Measurements from ENCODE around the gene SETDB2. TPM values are rescaled to one million over a fixed set of nuclear protein-coding genes. Genes with fewer than 3 reads are reported as not detected.

SETDB2 gene
- total RNA-seq, 8 experiments from 2014 or later, result 4.2 to 9.5 (median 7.6) TPM

DNA sequence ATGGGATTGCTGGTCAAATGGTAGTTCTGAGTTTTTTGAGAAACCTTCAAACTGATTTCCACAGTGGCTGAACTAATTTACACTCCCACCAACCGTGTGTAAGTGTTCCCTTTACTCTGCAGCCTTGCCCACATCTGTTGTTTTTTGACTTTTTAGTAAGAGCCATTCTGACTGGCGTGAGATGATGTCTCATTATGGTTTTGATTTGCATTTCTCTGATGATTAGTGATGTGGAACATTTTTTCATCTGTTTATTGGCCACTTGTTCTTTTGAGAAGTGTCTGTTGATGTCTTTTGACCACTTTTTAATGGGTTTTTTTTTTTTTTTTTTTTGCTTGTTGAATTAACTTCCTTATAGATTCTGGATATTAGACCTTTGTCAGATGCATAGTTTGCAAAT, 4.5 kb upstream of the SETDB2 start:
- H3K4me3 ChIP-seq, result no peak overlapping the region
- no peak for ATAC-seq (replicated peaks in 6 of 8)
- no peak overlapping the region for H3K27ac ChIP-seq
- in situ Hi-C loops (cut with MboI; ENCODE audit: low pct_unique_long_range_greater_than_20kb in 2 of 9, low sequenced_read_pairs in 9 of 9, unreplicated experiment in 9 of 9), result loop anchor here in 1 of 9 experiments (25.0 kb wide), 1 partner anchor 127 kb away; no protein-coding TSS in a partner anchor
- H3K4me1 ChIP-seq (replicated peaks in 1 of 2), result peaks cover 0 to 6% of the 10 kb centered on the region in 2 donors
- WGBS, 10 experiments, result 11 to 100% (median 80%) methylated on average over 1 to 2 of the region's 2 CpGs; no CpG with 5 or more reads in 1 of the 10 experiments

DNA sequence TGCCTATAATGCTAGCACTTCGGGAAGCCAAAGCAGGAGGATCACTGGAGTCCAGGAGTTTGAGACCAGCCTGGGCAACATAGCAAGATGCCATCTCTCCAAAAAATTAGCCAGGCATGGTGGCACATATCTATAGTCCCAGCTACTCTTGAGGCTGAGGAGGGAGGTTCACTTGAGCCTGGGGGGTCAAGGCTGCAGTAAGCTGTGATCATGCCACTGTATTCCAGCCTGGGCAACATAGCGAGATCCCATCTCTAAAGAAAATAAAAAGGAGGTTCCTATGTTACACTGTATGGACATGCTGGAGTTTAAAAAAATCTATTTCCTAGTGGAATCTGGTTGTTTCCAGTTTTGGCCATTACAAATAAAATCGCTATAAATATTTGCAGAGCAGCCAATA, 2.8 kb upstream of the SETDB2 start:
- peaks cover 3 to 6% of the 10 kb centered on the region in 2 donors for H3K4me1 ChIP-seq (replicated peaks in 1 of 2)
- WGBS, 10 experiments, result 89 to 100% (median 100%) methylated on average over 1 to 3 of the region's 3 CpGs; no CpG with 5 or more reads in 1 of the 10 experiments

DNA sequence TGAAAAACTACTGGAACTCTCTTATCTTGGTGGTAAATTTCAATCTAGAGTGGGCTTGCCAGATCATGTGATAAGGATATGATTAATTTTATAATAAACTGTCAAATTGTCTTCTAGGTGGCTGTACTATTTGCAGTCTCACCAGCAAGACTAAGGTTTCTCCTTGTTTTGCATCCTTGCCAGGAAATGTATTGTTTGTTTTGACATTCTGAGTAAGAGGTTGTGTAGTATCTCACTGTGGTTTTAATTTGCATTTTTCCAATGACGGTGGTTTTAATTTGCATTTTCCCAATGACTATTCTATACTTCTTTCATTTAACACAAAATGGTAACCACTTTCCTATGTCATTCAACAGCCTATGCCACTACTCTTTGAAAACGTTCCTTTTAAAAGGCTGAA, 2.2 kb upstream of the SETDB2 start:
- ATAC-seq (replicated peaks in 6 of 8), result no peak
- H3K27ac ChIP-seq, result no peak overlapping the region
- no peak overlapping the region for H3K4me3 ChIP-seq
- in situ Hi-C loops (cut with MboI; ENCODE audit: low pct_unique_long_range_greater_than_20kb in 2 of 9, low sequenced_read_pairs in 9 of 9, unreplicated experiment in 9 of 9), result loop anchor here in 1 of 9 experiments (25.0 kb wide), 1 partner anchor 130 kb away; no protein-coding TSS in a partner anchor
- 25 to 100% (median 69%) methylated on average over 1 to 2 of the region's 2 CpGs for WGBS, 10 experiments
- peaks cover 3 to 6% of the 10 kb centered on the region in 2 donors for H3K4me1 ChIP-seq (replicated peaks in 1 of 2)

More for the DNA sequence above, 2.8 kb upstream of the SETDB2 start:
- in situ Hi-C loops (cut with MboI; ENCODE audit: low pct_unique_long_range_greater_than_20kb in 2 of 9, low sequenced_read_pairs in 9 of 9, unreplicated experiment in 9 of 9), result loop anchor here in 1 of 9 experiments (25.0 kb wide), 1 partner anchor 129 kb away; no protein-coding TSS in a partner anchor
- no peak for ATAC-seq (replicated peaks in 6 of 8)
- H3K4me3 ChIP-seq, result no peak overlapping the region
- H3K27ac ChIP-seq, result no peak overlapping the region

GRCh38 chr13:49443357-49443703, 744 bp upstream of the SETDB2 start:
- in situ Hi-C loops (cut with MboI; ENCODE audit: low pct_unique_long_range_greater_than_20kb in 2 of 9, low sequenced_read_pairs in 9 of 9, unreplicated experiment in 9 of 9), result loop anchor here in 1 of 9 experiments (25.0 kb wide), 1 partner anchor 131 kb away; no protein-coding TSS in a partner anchor
- peak in 5 of 8 experiments; percentile 0 to 8 (median 1) for ATAC-seq (replicated peaks in 6 of 8)
- Histone ChIP-seq H3K4me3 (peak overlapping the region; percentile 55 to 80 (median 69)), H3K27ac (peak overlapping the region; percentile 90 to 95), H3K4me1 (replicated peaks in 1 of 2) (peaks cover 3 to 6% of the 10 kb centered on the region in 2 donors)
- 0 to 100% (median 28%) methylated on average over 3 to 9 of the region's 10 CpGs; no CpG with 5 or more reads in 2 of the 10 experiments for WGBS, 10 experiments

GRCh38 chr13:49444524-49445395, 686 bp downstream of the SETDB2 start:
- Histone ChIP-seq H3K27ac (peak overlapping the region; percentile 77 to 86), H3K4me1 (replicated peaks in 1 of 2) (peaks cover 3 to 6% of the 10 kb centered on the region in 2 donors), H3K4me3 (peak overlapping the region; percentile 55 to 80 (median 69))
- ATAC-seq (replicated peaks in 6 of 8), result peak in 3 of 8 experiments; percentile 9 to 23 (median 13)
- in situ Hi-C loops (cut with MboI; ENCODE audit: low pct_unique_long_range_greater_than_20kb in 2 of 9, low sequenced_read_pairs in 9 of 9, unreplicated experiment in 9 of 9), result loop anchor here in 1 of 9 experiments (25.0 kb wide), 1 partner anchor 132 kb away; no protein-coding TSS in a partner anchor
- 0 to 40% (median 11%) methylated on average over 1 to 18 of the region's 29 CpGs for WGBS, 10 experiments

GRCh38 chr13:49446473-49446872, 2.4 kb downstream of the SETDB2 start:
- no peak overlapping the region for H3K27ac ChIP-seq
- no peak for ATAC-seq (replicated peaks in 6 of 8)
- peaks cover 3 to 6% of the 10 kb centered on the region in 2 donors for H3K4me1 ChIP-seq (replicated peaks in 1 of 2)
- in situ Hi-C loops (cut with MboI; ENCODE audit: low pct_unique_long_range_greater_than_20kb in 2 of 9, low sequenced_read_pairs in 9 of 9, unreplicated experiment in 9 of 9), result loop anchor here in 1 of 9 experiments (25.0 kb wide), 1 partner anchor 134 kb away; no protein-coding TSS in a partner anchor
- no peak overlapping the region for H3K4me3 ChIP-seq

DNA sequence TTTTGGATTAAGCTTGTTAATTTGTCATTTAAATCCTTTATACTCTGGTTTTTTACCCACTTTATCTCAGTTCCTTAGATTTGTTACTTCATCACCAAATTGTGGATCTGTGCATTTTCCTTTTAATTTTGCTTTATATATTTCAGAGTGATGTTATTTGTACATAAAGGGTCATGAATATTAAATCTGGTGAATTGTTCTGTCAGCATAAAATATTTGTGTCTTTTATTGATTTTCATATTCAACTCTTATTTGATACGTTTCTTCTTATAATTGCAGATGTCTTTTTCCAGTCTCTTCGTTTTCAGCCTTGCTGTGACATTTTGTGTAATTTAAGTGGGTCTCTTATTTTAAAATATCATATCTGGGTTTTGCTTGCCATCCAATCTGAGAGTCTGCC, 4.7 kb downstream of the SETDB2 start:
- Histone ChIP-seq H3K27ac (no peak overlapping the region), H3K4me3 (no peak overlapping the region), H3K4me1 (replicated peaks in 1 of 2) (peaks cover 0 to 3% of the 10 kb centered on the region in 2 donors)
- 76 to 100% (median 94%) methylated on average over 1 to 2 of the region's 2 CpGs; no CpG with 5 or more reads in 1 of the 10 experiments for WGBS, 10 experiments
- ATAC-seq (replicated peaks in 6 of 8), result no peak
- in situ Hi-C loops (cut with MboI; ENCODE audit: low pct_unique_long_range_greater_than_20kb in 2 of 9, low sequenced_read_pairs in 9 of 9, unreplicated experiment in 9 of 9), result loop anchor here in 1 of 9 experiments (25.0 kb wide), 1 partner anchor 136 kb away; no protein-coding TSS in a partner anchor

DNA sequence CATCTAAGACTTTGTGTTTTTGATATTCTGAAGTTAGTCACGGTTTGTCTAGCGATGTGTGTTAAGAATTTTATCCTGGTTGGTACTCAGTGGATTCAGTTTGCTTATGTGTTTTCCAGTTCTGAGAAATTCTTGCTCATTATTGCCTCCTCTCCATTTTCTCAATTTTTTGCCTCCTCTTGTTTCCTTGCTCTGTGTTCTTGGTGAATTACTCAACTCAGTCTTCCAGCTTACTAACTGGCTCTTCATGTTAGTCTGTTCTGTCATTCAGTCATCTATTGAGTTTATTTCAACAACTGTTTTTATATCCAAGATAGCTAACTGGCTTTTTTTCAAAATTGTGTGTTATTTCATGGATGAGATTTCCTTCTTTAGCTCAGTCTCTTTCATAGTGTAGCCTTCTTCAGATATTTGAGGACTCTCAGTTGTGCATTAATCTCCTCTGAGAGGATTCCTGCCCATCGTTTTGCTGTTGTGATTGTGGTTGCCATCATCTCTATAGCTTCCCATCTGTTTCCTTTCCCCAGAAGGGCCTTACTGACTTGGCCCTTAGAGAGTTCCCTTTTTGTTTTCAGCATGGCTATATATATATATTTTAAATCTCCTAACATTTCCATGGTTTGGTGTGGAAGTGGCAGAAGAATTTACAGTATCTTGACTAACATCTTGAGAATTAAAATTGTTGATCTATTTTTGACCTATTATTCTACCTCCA, 6.2 kb downstream of the SETDB2 start:
- ATAC-seq (replicated peaks in 6 of 8), result no peak
- 73 to 100% (median 80%) methylated on average over 2 to 3 of the region's 3 CpGs; no CpG with 5 or more reads in 1 of the 10 experiments for WGBS, 10 experiments
- Histone ChIP-seq H3K27ac (no peak overlapping the region), H3K4me3 (no peak overlapping the region), H3K4me1 (replicated peaks in 1 of 2) (no peaks in the 10 kb centered on the region)
- in situ Hi-C loops (cut with MboI; ENCODE audit: low pct_unique_long_range_greater_than_20kb in 2 of 9, low sequenced_read_pairs in 9 of 9, unreplicated experiment in 9 of 9), result no loop called here

DNA sequence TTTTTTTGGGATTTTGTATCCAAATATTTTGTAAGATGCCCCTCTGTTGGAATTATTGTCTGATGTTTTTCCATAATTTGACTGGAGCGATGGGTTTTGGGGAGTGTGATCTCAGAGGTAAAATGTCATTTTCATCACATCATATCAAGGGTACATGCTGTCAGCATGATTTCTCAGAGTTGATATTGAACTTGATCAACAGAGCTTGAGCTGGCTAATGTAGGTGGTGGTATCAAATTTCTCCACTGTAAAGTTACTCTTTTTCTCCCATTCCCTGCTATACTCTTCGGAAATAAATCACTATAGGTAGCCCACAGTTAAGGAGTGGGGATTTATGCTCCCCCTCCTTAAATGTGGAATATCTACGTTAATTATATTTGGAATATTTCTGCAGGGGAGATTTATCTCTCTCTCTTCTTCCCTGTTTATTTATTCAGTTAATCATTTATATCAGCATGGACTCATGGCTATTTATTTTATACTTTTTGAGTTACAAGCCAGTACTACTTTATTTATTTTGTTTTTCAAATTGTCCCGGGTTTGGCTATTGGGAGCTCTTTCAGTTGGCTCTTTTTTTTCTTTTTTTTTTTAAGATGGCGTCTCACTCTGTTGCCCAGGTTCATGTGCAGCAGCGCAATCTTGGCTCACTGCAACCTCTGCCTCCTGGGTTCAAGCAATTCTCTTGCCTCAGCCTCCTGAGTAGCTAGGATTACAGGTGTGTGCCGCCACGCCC, 8.8 kb downstream of the SETDB2 start:
- 90 to 100% (median 97%) methylated on average over 2 to 8 of the region's 8 CpGs for WGBS, 10 experiments
- Histone ChIP-seq H3K4me1 (replicated peaks in 1 of 2) (no peaks in the 10 kb centered on the region), H3K27ac (no peak overlapping the region), H3K4me3 (no peak overlapping the region)
- ATAC-seq (replicated peaks in 6 of 8), result no peak
- in situ Hi-C loops (cut with MboI; ENCODE audit: low pct_unique_long_range_greater_than_20kb in 2 of 9, low sequenced_read_pairs in 9 of 9, unreplicated experiment in 9 of 9), result no loop called here

- H3K27ac ChIP-seq, result no peak overlapping the region
- in situ Hi-C loops (cut with MboI; ENCODE audit: low pct_unique_long_range_greater_than_20kb in 2 of 9, low sequenced_read_pairs in 9 of 9, unreplicated experiment in 9 of 9), result no loop called here
- no peak overlapping the region for H3K4me3 ChIP-seq
- 93 to 100% (median 100%) methylated on average over 2 to 6 of the region's 7 CpGs; no CpG with 5 or more reads in 1 of the 10 experiments for WGBS, 10 experiments
- no peaks in the 10 kb centered on the region for H3K4me1 ChIP-seq (replicated peaks in 1 of 2)
- ATAC-seq (replicated peaks in 6 of 8), result no peak
These were observed 9.4 kb downstream of the SETDB2 start for GRCh38 chr13:49453465-49453864.

DNA sequence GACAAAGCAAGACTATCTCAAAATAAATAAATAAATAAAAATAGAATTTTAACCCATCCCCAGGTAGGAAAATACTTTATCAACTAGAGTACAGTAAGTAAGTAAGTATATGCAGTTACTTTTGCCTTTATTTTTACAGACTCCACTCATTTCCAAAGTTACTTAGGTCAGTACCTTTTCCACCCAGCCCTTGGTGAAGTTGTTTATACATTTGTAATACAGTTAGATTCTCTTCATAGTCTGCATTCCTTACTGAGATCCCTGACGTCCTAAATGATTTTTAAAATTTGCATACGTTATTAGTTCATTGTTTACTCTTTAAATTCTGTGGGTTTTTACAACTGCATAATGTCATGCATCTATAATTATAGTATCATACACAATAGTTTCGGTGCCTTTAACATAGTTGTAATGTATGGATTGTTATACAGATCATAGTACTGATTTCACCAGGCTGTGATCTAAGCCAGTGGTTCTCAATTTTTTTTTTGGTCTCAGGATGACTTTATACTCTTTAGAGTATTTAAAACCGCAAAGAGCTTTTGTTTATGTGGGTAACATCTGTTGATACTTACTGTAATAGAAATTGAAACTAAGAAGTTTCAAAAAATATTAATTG, 10.4 kb downstream of the SETDB2 start:
- ATAC-seq (replicated peaks in 6 of 8), result peak in 3 of 8 experiments; percentile 39 to 61 (median 48)
- 5 to 100% (median 86%) methylated on average over 2 to 4 of the region's 4 CpGs for WGBS, 10 experiments
- in situ Hi-C loops (cut with MboI; ENCODE audit: low pct_unique_long_range_greater_than_20kb in 2 of 9, low sequenced_read_pairs in 9 of 9, unreplicated experiment in 9 of 9), result no loop called here
- no peaks in the 10 kb centered on the region for H3K4me1 ChIP-seq (replicated peaks in 1 of 2)
- H3K4me3 ChIP-seq, result no peak overlapping the region
- no peak overlapping the region for H3K27ac ChIP-seq

GRCh38 chr13:49455007-49455398, 10.9 kb downstream of the SETDB2 start:
- ATAC-seq (replicated peaks in 6 of 8), result no peak
- in situ Hi-C loops (cut with MboI; ENCODE audit: low pct_unique_long_range_greater_than_20kb in 2 of 9, low sequenced_read_pairs in 9 of 9, unreplicated experiment in 9 of 9), result no loop called here
- Histone ChIP-seq H3K4me3 (no peak overlapping the region), H3K4me1 (replicated peaks in 1 of 2) (no peaks in the 10 kb centered on the region), H3K27ac (no peak overlapping the region)

Data from motor neuron (in vitro differentiated cells).